H9 (cell line): ENCODE measurements around the gene PID1. TPM values are rescaled to one million over a fixed set of nuclear protein-coding genes. Genes with fewer than 3 reads are reported as not detected.

ENCODE experiments used
- DNase-seq: peaks from one replicate; pipeline ENCODE4 v3.0.0-alpha.2; 2017
- H2AFZ ChIP-seq: one replicate; pipeline ENCODE4 v1.6.1; 2013; ENCODE audit warnings: mild to moderate bottlenecking, low read length, control low read depth, moderate library complexity
- H2AK5ac ChIP-seq: 2 replicates; pipeline ENCODE4 v1.6.1; 2013; ENCODE audit warnings: low read length, control low read depth, mixed read lengths; ENCODE audit not compliant: insufficient read length
- H2BK120ac ChIP-seq: one replicate; pipeline ENCODE4 v1.6.1; 2013; ENCODE audit warnings: low read depth, mild to moderate bottlenecking, low read length, control low read depth, inconsistent platforms; ENCODE audit not compliant: poor library complexity, severe bottlenecking
- H2BK12ac ChIP-seq: 2 replicates; pipeline ENCODE4 v1.6.1; 2013; ENCODE audit warnings: low read length, control low read depth, mixed read lengths, low read depth; ENCODE audit not compliant: insufficient read length
- H2BK15ac ChIP-seq: 2 replicates; pipeline ENCODE4 v1.6.1; 2013; ENCODE audit warnings: low read depth, low read length, control low read depth
- H2BK20ac ChIP-seq: one replicate; pipeline ENCODE4 v1.6.1; 2013; ENCODE audit warnings: low read depth, mild to moderate bottlenecking, low read length, control low read depth, inconsistent platforms; ENCODE audit not compliant: poor library complexity, severe bottlenecking
- H2BK5ac ChIP-seq: 2 replicates; pipeline ENCODE4 v1.6.1; 2013; ENCODE audit warnings: low read length, control low read depth, mixed read lengths; ENCODE audit not compliant: insufficient read length
- H3K14ac ChIP-seq: 2 replicates; pipeline ENCODE4 v1.6.1; 2013; ENCODE audit warnings: low read length, control low read depth; ENCODE audit not compliant: insufficient read depth
- H3K18ac ChIP-seq: 2 replicates; pipeline ENCODE4 v1.6.1; 2013; ENCODE audit warnings: low read depth, mild to moderate bottlenecking, mixed read lengths, low read length, control low read depth; ENCODE audit not compliant: insufficient read length
- H3K23ac ChIP-seq: 2 replicates; pipeline ENCODE4 v1.6.1; 2013; ENCODE audit warnings: low read length, control low read depth, mixed read lengths, low read depth; ENCODE audit not compliant: insufficient read length
- H3K23me2 ChIP-seq: 2 replicates; pipeline ENCODE4 v1.6.1; 2013; ENCODE audit warnings: low read depth, mild to moderate bottlenecking, mixed read lengths, low read length, control low read depth; ENCODE audit not compliant: insufficient read length, poor library complexity, severe bottlenecking
- H3K27ac ChIP-seq: 2 replicates; pipeline ENCODE4 v1.5.1; 2013; ENCODE audit warnings: low read length, control low read depth, mixed read lengths, low read depth; ENCODE audit not compliant: insufficient read length
- H3K27me3 ChIP-seq: 2 replicates; pipeline ENCODE4 v1.6.1; 2013; ENCODE audit warnings: low read length, control low read depth, inconsistent platforms; ENCODE audit not compliant: insufficient read depth
- H3K4ac ChIP-seq: 2 replicates; pipeline ENCODE4 v1.6.1; 2013; ENCODE audit warnings: low read depth, mild to moderate bottlenecking, control low read depth, inconsistent platforms, low read length, moderate library complexity
- H3K4me1 ChIP-seq: 2 replicates; pipeline ENCODE4 v1.6.1; 2013; ENCODE audit warnings: low read length, control low read depth, inconsistent platforms; ENCODE audit not compliant: insufficient read depth
- H3K4me2 ChIP-seq: 2 replicates; pipeline ENCODE4 v1.6.1; 2013; ENCODE audit warnings: low read length, control low read depth, mixed read lengths; ENCODE audit not compliant: insufficient read length, insufficient read depth
- H3K56ac ChIP-seq: 2 replicates; pipeline ENCODE4 v1.6.1; 2013; ENCODE audit warnings: low read depth, mild to moderate bottlenecking, mixed read lengths, low read length, control low read depth; ENCODE audit not compliant: insufficient read length
- H3K79me1 ChIP-seq: 2 replicates; pipeline ENCODE4 v1.6.1; 2013; ENCODE audit warnings: low read depth, mild to moderate bottlenecking, moderate library complexity, low read length, control low read depth, inconsistent platforms; ENCODE audit not compliant: insufficient read depth, poor library complexity, severe bottlenecking
- H3K79me2 ChIP-seq: 2 replicates; pipeline ENCODE4 v1.6.1; 2013; ENCODE audit warnings: low read length, control low read depth, inconsistent platforms; ENCODE audit not compliant: insufficient read depth
- H3K9ac ChIP-seq: 2 replicates; pipeline ENCODE4 v1.6.1; 2013; ENCODE audit warnings: low read length, control low read depth, mixed read lengths; ENCODE audit not compliant: insufficient read length; ENCODE audit errors: extremely low read depth
- H3K9me3 ChIP-seq: one replicate; pipeline ENCODE4 v1.6.1; 2013; ENCODE audit warnings: low read depth, low read length, inconsistent platforms; ENCODE audit not compliant: control insufficient read depth
- H3T11ph ChIP-seq: one replicate; pipeline ENCODE4 v1.6.1; 2013; ENCODE audit warnings: mild to moderate bottlenecking, low read length, control low read depth, inconsistent platforms
- H4K20me1 ChIP-seq: one replicate; pipeline ENCODE4 v1.6.1; 2013; ENCODE audit not compliant: control insufficient read depth, insufficient read length, insufficient read depth
- H4K5ac ChIP-seq: 2 replicates; pipeline ENCODE4 v1.6.1; 2013; ENCODE audit warnings: low read depth, mild to moderate bottlenecking, mixed read lengths, low read length, control low read depth; ENCODE audit not compliant: insufficient read length
- H4K8ac ChIP-seq: replicated peaks from 2 replicates; pipeline ENCODE4 v1.6.1; 2013; ENCODE audit warnings: low read length, control low read depth, mixed read lengths, low read depth; ENCODE audit not compliant: insufficient read length
- H4K91ac ChIP-seq: 2 replicates; pipeline ENCODE4 v1.6.1; 2013; ENCODE audit warnings: low read depth, mild to moderate bottlenecking, moderate library complexity, mixed read lengths, low read length, control low read depth; ENCODE audit not compliant: insufficient read length
- H3K27ac Mint-ChIP-seq, 3 experiments: 2 replicates in 2 of 3; 3 replicates in 1 of 3; pipeline ENCODE4 v1.8.0; 2020 to 2021; ENCODE audit warnings: mixed read lengths in 3 of 3, mild to moderate bottlenecking in 1 of 3, moderate library complexity in 1 of 3
- H3K27me3 Mint-ChIP-seq: 2 replicates; pipeline ENCODE4 v1.8.0; 2021; ENCODE audit warnings: low read depth, mild to moderate bottlenecking, moderate library complexity, mixed read lengths
- H3K36me3 Mint-ChIP-seq, 3 experiments: 2 replicates in 2 of 3; 3 replicates in 1 of 3; pipeline ENCODE4 v1.8.0; 2020 to 2021; ENCODE audit warnings: low read depth in 3 of 3, mixed read lengths in 3 of 3; ENCODE audit not compliant: insufficient read depth in 1 of 3
- H3K4me1 Mint-ChIP-seq, 2 experiments: 2 replicates each; pipeline ENCODE4 v1.8.0; 2020; ENCODE audit warnings: mixed read lengths in 2 of 2
- H3K4me3 Mint-ChIP-seq, 2 experiments: 2 replicates in 1 of 2; 3 replicates in 1 of 2; pipeline ENCODE4 v1.8.0; 2020 to 2021; ENCODE audit warnings: mild to moderate bottlenecking in 2 of 2, mixed read lengths in 2 of 2, moderate library complexity in 1 of 2
- H3K9me3 Mint-ChIP-seq, 2 experiments: 2 replicates in 1 of 2; 3 replicates in 1 of 2; pipeline ENCODE4 v1.8.0; 2020; ENCODE audit warnings: mild to moderate bottlenecking in 2 of 2, mixed read lengths in 2 of 2, moderate library complexity in 1 of 2
- WGBS: extraction: QIAGEN DNeasy Blood & Tissue Kit; methylation state at CpG from one replicate; pipeline ENCODE4 v1.1.7; 2013; ENCODE audit warnings: missing lambda C conversion rate, low lambda C conversion rate, mixed read lengths; ENCODE audit not compliant: insufficient read length; ENCODE audit errors: extremely low coverage; 5-methylcytosine and 5-hydroxymethylcytosine counted together
- total RNA-seq: library from RNA; stranded (reverse); gene quantifications from 2 replicates; pipeline ENCODE4 v1.2.1, GENCODE V29; 2021
- TF ChIP-seq, protein P1 (sequence below): fragments of 200-600 bp; sonication (generic); conservative IDR thresholded peaks from 3 replicates; pipeline ENCODE4 v1.8.0; 2021; ENCODE audit warnings: antibody characterized with exemption, mild to moderate bottlenecking

Gene PID1
- total RNA-seq, 1 experiment from 2014 or later = 1.4 TPM

DNA sequence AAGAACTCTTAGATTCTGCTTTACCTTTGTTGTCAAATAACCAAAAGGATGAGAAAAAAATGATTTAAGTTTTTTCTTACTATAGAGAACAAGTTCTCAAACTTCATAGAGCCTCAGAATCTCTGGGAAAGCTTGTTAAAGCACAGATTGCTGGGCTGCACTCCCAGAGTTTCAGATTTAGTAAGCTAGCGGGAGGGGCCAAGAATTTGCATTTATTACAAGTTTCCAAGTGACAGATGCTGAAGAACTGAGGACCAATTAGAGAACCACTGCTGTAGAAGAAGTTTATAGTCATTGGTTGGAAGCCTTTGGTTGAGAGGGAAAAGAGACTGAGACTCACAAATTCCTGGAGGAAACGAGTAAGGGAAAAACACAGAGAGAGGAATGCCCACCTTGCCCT is 32.1 kb downstream of the PID1 start:
- no peaks in the 10 kb centered on the region for H3K4me1 ChIP-seq
- Mint-ChIP-seq H3K9me3 (peaks cover 33 to 39% of the 10 kb centered on the region in 2 experiments), H3K4me1 (peaks cover 0 to 3% of the 10 kb centered on the region in 2 experiments; a peak in 1 of 4 replicates), H3K27ac (no peak overlapping the region; a peak in 1 of 7 replicates), H3K4me3 (no peak overlapping the region), H3K27me3 (no peaks in the 10 kb centered on the region), H3K36me3 (peaks cover 8 to 25% (median 24%) of the 10 kb centered on the region in 3 experiments)
- no peak overlapping the region for H2AFZ ChIP-seq
- no peak overlapping the region for H3K27ac ChIP-seq
- H2BK12ac ChIP-seq = no peak overlapping the region
- H4K20me1 ChIP-seq = no peaks in the 10 kb centered on the region
- TF ChIP-seq, protein P1, sequence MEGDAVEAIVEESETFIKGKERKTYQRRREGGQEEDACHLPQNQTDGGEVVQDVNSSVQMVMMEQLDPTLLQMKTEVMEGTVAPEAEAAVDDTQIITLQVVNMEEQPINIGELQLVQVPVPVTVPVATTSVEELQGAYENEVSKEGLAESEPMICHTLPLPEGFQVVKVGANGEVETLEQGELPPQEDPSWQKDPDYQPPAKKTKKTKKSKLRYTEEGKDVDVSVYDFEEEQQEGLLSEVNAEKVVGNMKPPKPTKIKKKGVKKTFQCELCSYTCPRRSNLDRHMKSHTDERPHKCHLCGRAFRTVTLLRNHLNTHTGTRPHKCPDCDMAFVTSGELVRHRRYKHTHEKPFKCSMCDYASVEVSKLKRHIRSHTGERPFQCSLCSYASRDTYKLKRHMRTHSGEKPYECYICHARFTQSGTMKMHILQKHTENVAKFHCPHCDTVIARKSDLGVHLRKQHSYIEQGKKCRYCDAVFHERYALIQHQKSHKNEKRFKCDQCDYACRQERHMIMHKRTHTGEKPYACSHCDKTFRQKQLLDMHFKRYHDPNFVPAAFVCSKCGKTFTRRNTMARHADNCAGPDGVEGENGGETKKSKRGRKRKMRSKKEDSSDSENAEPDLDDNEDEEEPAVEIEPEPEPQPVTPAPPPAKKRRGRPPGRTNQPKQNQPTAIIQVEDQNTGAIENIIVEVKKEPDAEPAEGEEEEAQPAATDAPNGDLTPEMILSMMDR = no peak
- no peak overlapping the region for H4K5ac ChIP-seq
- H3K79me1 ChIP-seq = no peaks in the 10 kb centered on the region
- no peak overlapping the region for H3K56ac ChIP-seq
- H2BK120ac ChIP-seq = no peak overlapping the region
- H4K91ac ChIP-seq = no peak overlapping the region
- no CpG with 5 or more reads among the region's 2 CpGs for WGBS
- no peak overlapping the region for H3K18ac ChIP-seq
- no peaks in the 10 kb centered on the region for H3K27me3 ChIP-seq
- no peak overlapping the region for H3K4me2 ChIP-seq
- H2BK15ac ChIP-seq = no peak overlapping the region
- H3K9me3 ChIP-seq = no peaks in the 10 kb centered on the region
- no peak overlapping the region for H3K9ac ChIP-seq
- no peak overlapping the region for H2BK20ac ChIP-seq
- H2AK5ac ChIP-seq = no peak overlapping the region
- no peaks in the 10 kb centered on the region for H3K23me2 ChIP-seq
- H3K23ac ChIP-seq = no peak overlapping the region
- no peak overlapping the region for H3T11ph ChIP-seq
- no peak overlapping the region for H2BK5ac ChIP-seq
- no peaks in the 10 kb centered on the region for H3K79me2 ChIP-seq
- no peak overlapping the region for H3K14ac ChIP-seq
- no peak for DNase-seq
- H3K4ac ChIP-seq = no peak overlapping the region
- no peak overlapping the region for H4K8ac ChIP-seq
